OCI-LY1 (cell line): Measurements from ENCODE around the gene ACKR2.

ENCODE experiments used
- EZH2 ChIP-seq: fragments of 200-600 bp; sonication (generic), shearing (Covaris generic); IDR thresholded peaks from 2 replicates; pipeline ENCODE4 v1.8.0; 2017; ENCODE audit warnings: borderline replicate concordance, mixed run types, mild to moderate bottlenecking, antibody characterized with exemption, low read length, moderate library complexity, mixed read lengths
- TF ChIP-seq, protein P1 (sequence below): fragments of 200-600 bp; sonication (generic), shearing (Covaris generic); IDR thresholded peaks from 2 replicates; pipeline ENCODE4 v1.5.1; 2017; ENCODE audit warnings: mild to moderate bottlenecking, antibody characterized with exemption, low read length, moderate library complexity, mixed read lengths

- TF ChIP-seq, protein P1, sequence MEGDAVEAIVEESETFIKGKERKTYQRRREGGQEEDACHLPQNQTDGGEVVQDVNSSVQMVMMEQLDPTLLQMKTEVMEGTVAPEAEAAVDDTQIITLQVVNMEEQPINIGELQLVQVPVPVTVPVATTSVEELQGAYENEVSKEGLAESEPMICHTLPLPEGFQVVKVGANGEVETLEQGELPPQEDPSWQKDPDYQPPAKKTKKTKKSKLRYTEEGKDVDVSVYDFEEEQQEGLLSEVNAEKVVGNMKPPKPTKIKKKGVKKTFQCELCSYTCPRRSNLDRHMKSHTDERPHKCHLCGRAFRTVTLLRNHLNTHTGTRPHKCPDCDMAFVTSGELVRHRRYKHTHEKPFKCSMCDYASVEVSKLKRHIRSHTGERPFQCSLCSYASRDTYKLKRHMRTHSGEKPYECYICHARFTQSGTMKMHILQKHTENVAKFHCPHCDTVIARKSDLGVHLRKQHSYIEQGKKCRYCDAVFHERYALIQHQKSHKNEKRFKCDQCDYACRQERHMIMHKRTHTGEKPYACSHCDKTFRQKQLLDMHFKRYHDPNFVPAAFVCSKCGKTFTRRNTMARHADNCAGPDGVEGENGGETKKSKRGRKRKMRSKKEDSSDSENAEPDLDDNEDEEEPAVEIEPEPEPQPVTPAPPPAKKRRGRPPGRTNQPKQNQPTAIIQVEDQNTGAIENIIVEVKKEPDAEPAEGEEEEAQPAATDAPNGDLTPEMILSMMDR: peak; percentile 35; the same call in 1 of the 2 replicates
- TF ChIP-seq EZH2: no peak
These were observed 21.4 kb downstream of the ACKR2 start for GRCh38 chr3:42830437-42831320.
